Natural killer cell treated with Interleukin-12 subunit alpha and Interleukin-12 subunit beta and Interleukin-15 and Interleukin-18, amount 100 ng/mL, for 72 hours (primary cell): ENCODE results near the gene ZBTB9. TPM values are rescaled to one million over a fixed set of nuclear protein-coding genes. Genes with fewer than 3 reads are reported as not detected.

Experiments used
- ATAC-seq, 2 donors: fragments of 150-1000 bp; cut with Tn5 transposase in 1 of 2; sonication (Bioruptor Pico), chemical (Tn5 transposase) in 1 of 2; 2 replicates each; pipeline ENCODE4 v1.10.0; 2021
- DNase-seq: peaks from one replicate; pipeline ENCODE4 v3.0.0; 2022; ENCODE audit warnings: low spot score
- H3K27ac Mint-ChIP-seq, 2 donors: 1 replicate in 1 of 2; 2 replicates in 1 of 2; pipeline ENCODE4 v1.8.0; 2022; ENCODE audit warnings: mixed read lengths in 2 of 2, mild to moderate bottlenecking in 1 of 2, moderate library complexity in 1 of 2
- H3K27me3 Mint-ChIP-seq, 2 donors: 1 replicate in 1 of 2; 2 replicates in 1 of 2; pipeline ENCODE4 v1.8.0; 2022; ENCODE audit warnings: mixed read lengths in 2 of 2
- H3K36me3 Mint-ChIP-seq: one replicate; pipeline ENCODE4 v1.8.0; 2022; ENCODE audit warnings: mixed read lengths
- H3K4me1 Mint-ChIP-seq, 2 donors: 1 replicate in 1 of 2; 2 replicates in 1 of 2; pipeline ENCODE4 v1.8.0; 2022; ENCODE audit warnings: low read depth in 2 of 2, mixed read lengths in 2 of 2, mild to moderate bottlenecking in 1 of 2
- H3K4me3 Mint-ChIP-seq: one replicate; pipeline ENCODE4 v1.8.0; 2022; ENCODE audit warnings: mixed read lengths
- H3K9me3 Mint-ChIP-seq: 2 replicates; pipeline ENCODE4 v1.8.0; 2022; ENCODE audit warnings: mixed read lengths
- total RNA-seq, 2 donors: library from RNA; stranded (reverse); gene quantifications; one replicate each; pipeline ENCODE4 v1.2.3, GENCODE V29; 2022

ZBTB9 gene
- total RNA-seq, 2 donors from 2014 or later, result 10.9 to 25.4 TPM

- H3K27me3 Mint-ChIP-seq, result no peaks in the 10 kb centered on the region
- H3K36me3 Mint-ChIP-seq, result peaks cover 13% of the 10 kb centered on the region
- H3K4me1 Mint-ChIP-seq, result peaks cover 60 to 68% of the 10 kb centered on the region in 2 donors
- DNase-seq (no peak), ATAC-seq (no peak)
- H3K9me3 Mint-ChIP-seq, result no peaks in the 10 kb centered on the region
- H3K27ac Mint-ChIP-seq, result peak overlapping the region; percentile 100
- peak overlapping the region; percentile 99 for H3K4me3 Mint-ChIP-seq
These were observed 38.5 kb upstream of the ZBTB9 start for GRCh38 chr6:33415831-33416230.

DNA sequence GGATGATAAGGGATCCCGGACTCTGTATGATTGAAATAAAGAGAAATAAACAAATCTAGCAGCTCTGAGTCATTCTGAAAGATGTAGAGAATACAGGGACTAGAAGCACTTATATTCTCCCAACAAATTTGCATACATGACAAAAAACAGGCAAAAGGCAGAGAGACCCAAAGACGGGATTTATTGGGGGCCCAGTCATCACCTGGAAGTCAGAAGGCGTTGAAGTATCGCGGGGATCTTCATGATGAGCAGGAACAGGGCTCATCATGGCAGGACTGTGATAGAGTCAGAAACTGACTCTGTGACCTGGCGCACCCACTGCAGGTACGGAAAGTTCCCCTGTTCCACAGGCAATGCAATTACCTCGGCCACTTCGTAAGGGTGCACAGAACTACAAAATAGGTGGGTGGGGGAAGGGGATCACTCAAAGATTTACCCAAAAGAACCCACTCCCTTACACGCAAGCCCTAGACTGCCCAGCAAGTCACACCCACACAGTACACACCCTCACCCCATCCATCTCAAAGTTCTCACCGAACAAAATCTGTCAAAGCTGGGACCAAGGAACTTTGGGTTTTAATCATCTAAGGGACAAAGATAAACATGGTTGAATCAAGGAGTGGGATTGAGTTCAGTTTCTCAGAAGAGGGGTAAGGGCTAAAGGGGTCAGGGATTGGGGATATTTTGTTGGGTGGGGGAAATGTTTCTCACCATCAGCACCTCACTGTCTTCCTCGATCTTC lies 37.8 kb upstream of the ZBTB9 start:
- H3K27ac Mint-ChIP-seq, result peak overlapping the region; percentile 100
- no peaks in the 10 kb centered on the region for H3K27me3 Mint-ChIP-seq
- DNase-seq (no peak), ATAC-seq (peak in 1 of 2 donors; percentile 0)
- H3K9me3 Mint-ChIP-seq, result no peaks in the 10 kb centered on the region
- peaks cover 13% of the 10 kb centered on the region for H3K36me3 Mint-ChIP-seq
- peak overlapping the region; percentile 99 for H3K4me3 Mint-ChIP-seq
- peaks cover 67 to 72% of the 10 kb centered on the region in 2 donors for H3K4me1 Mint-ChIP-seq

DNA sequence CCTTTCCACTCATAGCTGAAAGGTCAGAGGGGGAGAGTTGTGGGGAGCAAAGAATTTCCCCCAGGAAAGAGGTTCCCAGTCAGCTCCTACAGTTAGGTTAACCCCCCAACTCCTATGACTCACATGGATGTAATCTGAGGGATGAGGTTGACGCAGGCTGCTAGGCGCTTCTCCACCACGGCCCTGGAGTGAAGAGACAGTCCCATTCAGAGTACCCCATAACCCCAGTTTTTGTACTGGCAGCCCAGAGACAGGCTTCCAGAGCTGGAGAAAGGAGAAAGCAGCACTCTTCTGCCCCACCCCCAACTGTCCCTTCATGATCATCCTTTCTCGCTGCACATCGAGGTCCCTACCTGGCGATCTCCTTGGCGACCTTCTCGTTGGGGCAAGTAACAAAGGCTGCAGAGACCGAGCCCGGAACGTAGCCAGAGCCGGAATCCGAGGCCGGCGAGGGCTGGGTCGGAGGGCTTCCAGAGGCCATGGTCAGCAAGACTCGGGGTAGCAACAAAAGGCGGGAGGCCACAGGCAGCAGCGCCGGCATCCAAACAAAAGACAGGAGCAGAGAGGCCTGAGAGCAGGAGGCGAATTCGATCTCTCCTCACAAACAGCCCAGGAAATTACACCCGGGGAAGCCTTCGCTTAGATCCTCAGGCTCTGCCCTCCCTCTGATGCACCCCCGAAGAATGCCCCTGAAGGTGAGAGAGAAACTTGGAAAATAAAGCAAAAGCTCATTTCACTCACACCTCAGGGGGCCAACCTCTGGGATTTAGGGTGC lies 37.1 kb upstream of the ZBTB9 start:
- peak overlapping the region; percentile 100 for H3K27ac Mint-ChIP-seq
- no peak for DNase-seq
- no peak for ATAC-seq
- peaks cover 13% of the 10 kb centered on the region for H3K36me3 Mint-ChIP-seq
- peaks cover 68 to 70% of the 10 kb centered on the region in 2 donors for H3K4me1 Mint-ChIP-seq
- H3K9me3 Mint-ChIP-seq, result no peaks in the 10 kb centered on the region
- peak overlapping the region; percentile 99 for H3K4me3 Mint-ChIP-seq
- H3K27me3 Mint-ChIP-seq, result no peaks in the 10 kb centered on the region

GRCh38 chr6:33417903-33418689 lies 36.3 kb upstream of the ZBTB9 start, which contains the start of gene CUTA:
CUTA (minus strand) TSS chr6:33418107; CDS start chr6:33418000, 107 bp downstream.
- Mint-ChIP-seq H3K4me1 (peaks cover 61 to 66% of the 10 kb centered on the region in 2 donors), H3K27me3 (no peaks in the 10 kb centered on the region), H3K4me3 (peak within 1 kb of the TSS; percentile 99), H3K9me3 (no peaks in the 10 kb centered on the region), H3K36me3 (peaks cover 12% of the 10 kb centered on the region), H3K27ac (peak within 1 kb of the TSS; percentile 100)
- ATAC-seq (peak; percentile 91 to 94), DNase-seq (peak; percentile 100)

- peak overlapping the region; percentile 100 for H3K27ac Mint-ChIP-seq
- no peaks in the 10 kb centered on the region for H3K9me3 Mint-ChIP-seq
- H3K4me3 Mint-ChIP-seq, result peak overlapping the region; percentile 99
- H3K4me1 Mint-ChIP-seq, result peaks cover 62 to 66% of the 10 kb centered on the region in 2 donors
- H3K36me3 Mint-ChIP-seq, result peaks cover 7% of the 10 kb centered on the region
- H3K27me3 Mint-ChIP-seq, result no peaks in the 10 kb centered on the region
- ATAC-seq (peak; percentile 31 to 33), DNase-seq (peak; percentile 85)
These were observed 35.6 kb upstream of the ZBTB9 start for GRCh38 chr6:33418690-33419291.

- Mint-ChIP-seq H3K27me3 (no peaks in the 10 kb centered on the region), H3K4me3 (peak within 1 kb of the TSS; percentile 99), H3K9me3 (no peaks in the 10 kb centered on the region), H3K36me3 (peaks cover 14% of the 10 kb centered on the region), H3K27ac (peak within 1 kb of the TSS; percentile 100), H3K4me1 (peaks cover 68 to 73% of the 10 kb centered on the region in 2 donors)
- DNase-seq (no peak), ATAC-seq (no peak)
These were observed 34.5 kb upstream of the ZBTB9 start, which contains the start of gene SYNGAP1 for GRCh38 chr6:33419580-33420490. SYNGAP1 (plus strand) TSS chr6:33420065; CDS start chr6:33420265, 200 bp downstream.

GRCh38 chr6:33420491-33421343 lies 33.7 kb upstream of the ZBTB9 start:
- peaks cover 68 to 72% of the 10 kb centered on the region in 2 donors for H3K4me1 Mint-ChIP-seq
- H3K27ac Mint-ChIP-seq, result peak overlapping the region; percentile 11 to 100
- no peak for DNase-seq
- no peaks in the 10 kb centered on the region for H3K9me3 Mint-ChIP-seq
- peaks cover 10% of the 10 kb centered on the region for H3K36me3 Mint-ChIP-seq
- peak overlapping the region; percentile 74 for H3K4me3 Mint-ChIP-seq
- no peak for ATAC-seq
- no peaks in the 10 kb centered on the region for H3K27me3 Mint-ChIP-seq

DNA sequence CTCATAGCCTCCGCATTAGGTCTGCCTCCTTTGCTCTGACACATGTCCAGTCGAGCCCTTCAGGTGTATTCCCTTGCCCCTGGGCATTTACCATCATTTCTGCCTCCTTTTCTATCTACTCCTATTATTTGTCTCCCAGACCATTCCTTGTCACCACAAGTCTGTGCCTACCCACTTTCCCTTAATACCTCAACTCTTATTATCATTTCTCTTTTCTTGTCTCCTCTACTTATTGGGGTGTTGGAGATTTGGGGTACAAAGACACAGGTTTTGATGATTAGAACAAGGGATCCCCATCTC lies 33.1 kb upstream of the ZBTB9 start:
- DNase-seq, result no peak
- H3K36me3 Mint-ChIP-seq, result peaks cover 8% of the 10 kb centered on the region
- H3K27ac Mint-ChIP-seq, result peak overlapping the region; percentile 11 to 100
- H3K4me1 Mint-ChIP-seq, result peaks cover 65 to 70% of the 10 kb centered on the region in 2 donors
- no peak for ATAC-seq
- H3K9me3 Mint-ChIP-seq, result no peaks in the 10 kb centered on the region
- peak overlapping the region; percentile 74 for H3K4me3 Mint-ChIP-seq
- no peaks in the 10 kb centered on the region for H3K27me3 Mint-ChIP-seq

DNA sequence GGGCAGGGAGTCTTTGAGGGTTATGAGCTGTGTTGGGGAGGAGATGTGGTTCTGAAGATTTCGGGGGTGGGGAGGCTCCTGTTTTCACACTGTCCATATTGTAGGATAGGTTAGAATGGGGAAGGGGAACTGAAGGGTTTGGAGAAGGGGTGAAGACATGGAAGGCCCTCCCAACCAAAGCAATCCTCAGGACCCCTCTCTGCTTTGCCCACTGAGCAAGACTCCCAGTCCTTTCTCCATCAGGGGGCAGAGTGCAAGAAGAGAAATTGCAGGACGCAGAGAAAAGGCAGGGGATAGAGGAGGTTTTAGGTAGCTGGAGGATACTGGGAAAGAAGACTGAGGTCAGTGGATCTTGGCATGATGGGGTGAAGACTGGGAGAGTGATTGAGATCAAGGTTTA lies 30.6 kb upstream of the ZBTB9 start:
- Mint-ChIP-seq H3K36me3 (peaks cover 8% of the 10 kb centered on the region), H3K9me3 (no peaks in the 10 kb centered on the region), H3K4me1 (peaks cover 61 to 68% of the 10 kb centered on the region in 2 donors), H3K4me3 (peak overlapping the region; percentile 96), H3K27ac (peak overlapping the region; percentile 85 to 94), H3K27me3 (no peaks in the 10 kb centered on the region)
- DNase-seq, result no peak
- ATAC-seq, result no peak

DNA sequence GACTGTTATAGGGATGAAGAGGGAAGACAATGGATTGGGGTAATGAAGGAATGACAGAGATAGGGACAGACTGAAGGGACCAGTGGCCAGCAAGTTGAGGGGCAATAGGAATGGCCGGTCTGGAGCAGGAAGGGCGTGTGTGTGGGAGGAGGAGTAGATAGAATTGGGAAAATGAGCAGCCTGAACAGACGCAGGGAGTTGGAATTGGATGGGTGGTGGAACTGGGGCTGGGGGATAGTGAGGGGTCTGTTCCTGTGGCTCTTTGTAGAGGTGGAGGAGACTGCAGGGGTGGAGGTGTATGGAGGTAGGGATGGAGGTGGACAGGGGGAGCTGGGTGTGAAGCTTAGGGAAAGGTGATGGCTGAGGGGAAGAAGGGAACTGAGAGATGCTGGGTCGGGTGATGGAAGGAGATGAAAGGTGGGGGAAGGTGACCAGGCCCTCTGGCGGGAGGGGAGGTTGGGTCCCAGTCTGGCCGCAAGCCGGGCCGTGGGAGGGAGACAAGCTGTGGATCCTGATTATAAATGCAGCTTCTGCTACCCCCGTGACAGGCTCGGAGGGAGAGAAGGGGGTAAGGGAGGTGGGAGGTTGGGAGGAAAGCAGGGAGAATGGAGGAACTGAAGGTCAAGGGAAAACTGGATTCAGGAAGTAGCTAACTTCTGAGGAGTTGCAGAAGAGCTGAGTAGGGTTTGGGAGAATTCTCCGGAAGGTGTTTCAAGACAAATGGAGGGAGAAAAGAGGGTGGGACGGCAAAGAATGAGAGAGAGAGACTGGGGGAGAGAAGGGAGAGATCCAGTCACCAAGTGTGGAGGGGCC lies 29.3 kb upstream of the ZBTB9 start:
- Mint-ChIP-seq H3K36me3 (peaks cover 8% of the 10 kb centered on the region), H3K4me3 (peak overlapping the region; percentile 96), H3K4me1 (peaks cover 66 to 70% of the 10 kb centered on the region in 2 donors), H3K9me3 (no peaks in the 10 kb centered on the region), H3K27me3 (no peaks in the 10 kb centered on the region), H3K27ac (peak overlapping the region; percentile 85 to 94)
- ATAC-seq, result no peak
- no peak for DNase-seq
